ENCODE results near the gene CRY2.
"Not testable (repeated sequence)": the region's sequence is repeated elsewhere in the genome, so short reads cannot be mapped to it uniquely, and the experiment has no call there.

CRY2 gene

DNA sequence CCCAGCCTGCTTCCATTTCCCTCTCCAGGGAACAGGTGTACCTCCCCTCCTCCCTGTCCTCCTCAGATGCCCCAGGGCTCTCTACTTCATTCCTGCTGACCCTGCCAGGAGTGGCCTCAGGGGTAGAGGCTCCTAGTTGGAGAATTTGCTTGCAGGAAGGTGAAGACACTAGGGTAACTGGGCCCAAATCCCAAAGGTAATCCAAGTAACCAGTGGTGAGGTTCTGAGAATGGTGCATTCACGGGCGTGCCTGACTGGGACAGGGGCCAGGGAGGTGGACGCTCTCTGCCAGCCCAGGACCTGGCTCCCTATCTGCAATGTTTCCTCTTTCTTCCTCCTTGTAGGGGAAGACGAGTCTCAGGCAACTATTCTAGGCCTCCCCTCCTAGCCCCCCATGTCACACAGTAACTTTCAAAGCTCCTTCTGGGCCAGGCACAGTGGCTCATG lies 39.5 kb upstream of the CRY2 start:
- no peak overlapping the region for H3K4me3 ChIP-seq (ENCODE audit: low read length)
- no peak for DNase-seq (ENCODE audit: low read depth)
- TF ChIP-seq CTCF (IDR thresholded peaks at IDR 0.05; ENCODE audit: insufficient read depth, low read depth, low read length, missing control alignments), result no peak

DNA sequence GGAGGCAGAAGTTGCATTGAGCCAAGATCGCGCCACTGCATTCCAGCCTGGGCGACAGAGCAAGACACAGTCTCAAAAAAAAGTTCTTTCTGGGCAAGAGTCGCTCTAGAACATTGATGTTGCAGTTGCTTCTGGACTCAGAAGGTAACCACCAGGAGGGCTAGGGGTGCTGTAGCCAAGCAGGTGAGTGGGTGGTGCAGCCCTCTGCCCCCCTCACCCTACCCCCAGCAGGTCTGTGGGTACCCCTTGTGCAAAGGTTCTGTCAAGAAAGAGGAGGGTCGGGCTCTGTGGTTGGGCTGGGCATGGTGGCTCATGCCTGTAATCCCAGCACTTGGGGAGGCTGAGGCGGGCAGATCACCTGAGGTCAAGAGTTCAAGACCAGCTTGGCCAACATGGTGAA lies 38.8 kb upstream of the CRY2 start:
- not testable (repeated sequence) for DNase-seq (ENCODE audit: low read depth); H3K4me3 ChIP-seq (ENCODE audit: low read length)

GRCh38 chr11:45809456-45810395 lies 37.5 kb upstream of the CRY2 start:
- DNase-seq (ENCODE audit: low read depth), result no peak
- no peak for TF ChIP-seq CTCF (IDR thresholded peaks at IDR 0.05; ENCODE audit: insufficient read depth, low read depth, low read length, missing control alignments)
- H3K4me3 ChIP-seq (ENCODE audit: low read length), result no peak overlapping the region

- no peak for TF ChIP-seq CTCF (IDR thresholded peaks at IDR 0.05; ENCODE audit: insufficient read depth, low read depth, low read length, missing control alignments)
- DNase-seq (ENCODE audit: low read depth), result no peak
- no peak overlapping the region for H3K4me3 ChIP-seq (ENCODE audit: low read length)
Measured at GRCh38 chr11:45810431-45811108, 36.7 kb upstream of the CRY2 start.

DNA sequence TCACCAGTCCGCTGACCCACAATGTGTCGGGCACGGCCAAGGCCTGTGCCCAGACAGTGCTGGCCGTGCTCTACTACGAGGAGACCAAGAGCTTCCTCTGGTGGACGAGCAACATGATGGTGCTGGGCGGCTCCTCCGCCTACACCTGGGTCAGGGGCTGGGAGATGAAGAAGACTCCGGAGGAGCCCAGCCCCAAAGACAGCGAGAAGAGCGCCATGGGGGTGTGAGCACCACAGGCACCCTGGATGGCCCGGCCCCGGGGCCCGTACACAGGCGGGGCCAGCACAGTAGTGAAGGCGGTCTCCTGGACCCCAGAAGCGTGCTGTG lies 36.2 kb upstream of the CRY2 start:
- TF ChIP-seq CTCF (IDR thresholded peaks at IDR 0.05; ENCODE audit: insufficient read depth, low read depth, low read length, missing control alignments), result no peak
- no peak overlapping the region for H3K4me3 ChIP-seq (ENCODE audit: low read length)
- DNase-seq (ENCODE audit: low read depth), result no peak

GRCh38 chr11:45811571-45812290 lies 35.5 kb upstream of the CRY2 start:
- no peak for TF ChIP-seq CTCF (IDR thresholded peaks at IDR 0.05; ENCODE audit: insufficient read depth, low read depth, low read length, missing control alignments)
- no peak overlapping the region for H3K4me3 ChIP-seq (ENCODE audit: low read length)

More at GRCh38 chr11:45811571-45812290, 35.5 kb upstream of the CRY2 start:
- DNase-seq (ENCODE audit: low read depth), result no peak

All from epithelial cell of esophagus (primary cell).